DOHH2 (cell line): ENCODE results near the gene EML4.

Experiments
- EZH2phosphoT487 ChIP-seq: fragments of 200-600 bp; sonication (generic); IDR thresholded peaks from 2 replicates; pipeline ENCODE4 v1.6.1; 2017; ENCODE audit warnings: borderline replicate concordance, mild to moderate bottlenecking, antibody characterized with exemption, low read length, moderate library complexity, mixed read lengths
- TF ChIP-seq, protein P1 (sequence below): fragments of 200-600 bp; sonication (generic); IDR thresholded peaks from one replicate; pipeline ENCODE4 v1.5.1; 2014; ENCODE audit warnings: antibody characterized with exemption, mild to moderate bottlenecking, low read depth, low read length; ENCODE audit not compliant: poor library complexity, severe bottlenecking

- TF ChIP-seq, protein P1, sequence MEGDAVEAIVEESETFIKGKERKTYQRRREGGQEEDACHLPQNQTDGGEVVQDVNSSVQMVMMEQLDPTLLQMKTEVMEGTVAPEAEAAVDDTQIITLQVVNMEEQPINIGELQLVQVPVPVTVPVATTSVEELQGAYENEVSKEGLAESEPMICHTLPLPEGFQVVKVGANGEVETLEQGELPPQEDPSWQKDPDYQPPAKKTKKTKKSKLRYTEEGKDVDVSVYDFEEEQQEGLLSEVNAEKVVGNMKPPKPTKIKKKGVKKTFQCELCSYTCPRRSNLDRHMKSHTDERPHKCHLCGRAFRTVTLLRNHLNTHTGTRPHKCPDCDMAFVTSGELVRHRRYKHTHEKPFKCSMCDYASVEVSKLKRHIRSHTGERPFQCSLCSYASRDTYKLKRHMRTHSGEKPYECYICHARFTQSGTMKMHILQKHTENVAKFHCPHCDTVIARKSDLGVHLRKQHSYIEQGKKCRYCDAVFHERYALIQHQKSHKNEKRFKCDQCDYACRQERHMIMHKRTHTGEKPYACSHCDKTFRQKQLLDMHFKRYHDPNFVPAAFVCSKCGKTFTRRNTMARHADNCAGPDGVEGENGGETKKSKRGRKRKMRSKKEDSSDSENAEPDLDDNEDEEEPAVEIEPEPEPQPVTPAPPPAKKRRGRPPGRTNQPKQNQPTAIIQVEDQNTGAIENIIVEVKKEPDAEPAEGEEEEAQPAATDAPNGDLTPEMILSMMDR, result no peak
- TF ChIP-seq EZH2phosphoT487, result no peak
Observed at GRCh38 chr2:42359965-42360483, 190.9 kb downstream of the EML4 start.
